Testis (tissue), 3 donors: ENCODE measurements around the gene CREB3L2. TPM values are rescaled to one million over a fixed set of nuclear protein-coding genes. Genes with fewer than 3 reads are reported as not detected.

Experiments
- DNase-seq: peaks from one replicate; pipeline ENCODE4 v3.0.0-alpha.2; 2019
- H3K27ac ChIP-seq, 2 donors: fragments of 200-600 bp; sonication (generic); one replicate each; pipeline ENCODE4 v1.5.1; 2019
- H3K27me3 ChIP-seq: fragments of 200-600 bp; sonication (generic); one replicate; pipeline ENCODE4 v1.5.1; 2019
- H3K36me3 ChIP-seq: fragments of 200-600 bp; sonication (generic); one replicate; pipeline ENCODE4 v1.5.1; 2017; ENCODE audit warnings: low read depth; ENCODE audit errors: missing control alignments
- H3K4me1 ChIP-seq: fragments of 200-600 bp; sonication (generic); one replicate; pipeline ENCODE4 v1.5.1; 2019
- H3K4me3 ChIP-seq, 2 donors: fragments of 200-600 bp; sonication (generic); one replicate each; pipeline ENCODE4 v1.5.1; 2017 to 2019
- H3K9me3 ChIP-seq: fragments of 200-600 bp; sonication (generic); one replicate; pipeline ENCODE4 v1.5.1; 2017
- POLR2A ChIP-seq: fragments of 450-650 bp; IDR thresholded peaks from one replicate; pipeline ENCODE4 v1.6.1; 2017; ENCODE audit warnings: antibody characterized with exemption, mild to moderate bottlenecking, moderate library complexity
- WGBS, 2 donors: methylation state at CpG; one replicate each; pipeline ENCODE4 v1.1.5; 2018; 5-methylcytosine and 5-hydroxymethylcytosine counted together
- intact Hi-C: fragments of 100-400 bp; cut with DNase I; formaldehyde crosslinking; loops from one replicate; pipeline ENCODE4 v1.15.1; 2023; ENCODE audit warnings: low total_unique reads
- polyA plus RNA-seq: library from polyadenylated mRNA; stranded (reverse); fragments of 350-450 nt; fragmentation: Illumina TruSeq; extraction: RNeasy Lipid Tissue Mini Kit (QIAGEN cat#74804); gene quantifications from one replicate; pipeline ENCODE4 v1.2.3, GENCODE V29; 2014; ENCODE audit warnings: low read depth, low replicate concordance; ENCODE audit not compliant: insufficient read depth
- total RNA-seq, 2 donors: library from RNA; depleted of rRNA; stranded (reverse); fragments of >200 nt; gene quantifications; one replicate each; pipeline ENCODE4 v1.2.3, GENCODE V29; 2016
- TF ChIP-seq, protein P1 (sequence below), 3 experiments: fragments of 450-650 bp in 2 of 3; fragments of 200-600 bp in 1 of 3; sonication (generic) in 1 of 3; IDR thresholded peaks; one replicate each; pipeline ENCODE4 v1.5.1; 2016 to 2019; ENCODE audit warnings: antibody characterized with exemption in 3 of 3, mild to moderate bottlenecking in 2 of 3, moderate library complexity in 1 of 3

Gene CREB3L2
- total and polyA plus RNA-seq, 3 donors from 2014 or later = 22.0 to 23.9 (median 23.4) TPM

DNA sequence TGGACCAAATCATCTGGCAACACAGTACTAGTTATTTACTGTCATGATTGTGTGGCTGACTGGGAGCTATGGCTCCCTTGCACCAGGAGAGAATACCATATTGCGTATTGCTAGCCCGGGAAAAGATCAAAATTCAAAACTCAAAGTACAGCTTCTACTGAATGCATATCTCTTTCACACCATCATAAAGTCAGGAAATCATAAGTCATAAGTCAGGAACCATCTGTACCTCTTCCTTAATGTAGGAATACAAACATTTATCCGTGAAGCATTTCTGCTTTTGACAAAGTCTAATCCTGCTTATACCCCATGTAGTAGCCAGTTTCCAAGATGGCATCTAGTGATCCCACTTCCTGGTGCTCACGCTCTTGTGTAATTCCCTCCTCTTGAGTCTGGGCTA lies 2.2 kb upstream of the CREB3L2 start:
- H3K4me3 ChIP-seq = no peak overlapping the region
- peaks cover 11% of the 10 kb centered on the region for H3K4me1 ChIP-seq
- H3K27me3 ChIP-seq = no peaks in the 10 kb centered on the region
- 93% methylated on average over 4 of the region's 4 CpGs for WGBS, 2 donors
- no peaks in the 10 kb centered on the region for H3K36me3 ChIP-seq
- no peak for DNase-seq
- H3K27ac ChIP-seq = no peak overlapping the region
- intact Hi-C loops = loop anchor here (10.0 kb wide), 1 partner anchor 349 kb away; no protein-coding TSS in a partner anchor
- H3K9me3 ChIP-seq = no peaks in the 10 kb centered on the region
- TF ChIP-seq, protein P1, sequence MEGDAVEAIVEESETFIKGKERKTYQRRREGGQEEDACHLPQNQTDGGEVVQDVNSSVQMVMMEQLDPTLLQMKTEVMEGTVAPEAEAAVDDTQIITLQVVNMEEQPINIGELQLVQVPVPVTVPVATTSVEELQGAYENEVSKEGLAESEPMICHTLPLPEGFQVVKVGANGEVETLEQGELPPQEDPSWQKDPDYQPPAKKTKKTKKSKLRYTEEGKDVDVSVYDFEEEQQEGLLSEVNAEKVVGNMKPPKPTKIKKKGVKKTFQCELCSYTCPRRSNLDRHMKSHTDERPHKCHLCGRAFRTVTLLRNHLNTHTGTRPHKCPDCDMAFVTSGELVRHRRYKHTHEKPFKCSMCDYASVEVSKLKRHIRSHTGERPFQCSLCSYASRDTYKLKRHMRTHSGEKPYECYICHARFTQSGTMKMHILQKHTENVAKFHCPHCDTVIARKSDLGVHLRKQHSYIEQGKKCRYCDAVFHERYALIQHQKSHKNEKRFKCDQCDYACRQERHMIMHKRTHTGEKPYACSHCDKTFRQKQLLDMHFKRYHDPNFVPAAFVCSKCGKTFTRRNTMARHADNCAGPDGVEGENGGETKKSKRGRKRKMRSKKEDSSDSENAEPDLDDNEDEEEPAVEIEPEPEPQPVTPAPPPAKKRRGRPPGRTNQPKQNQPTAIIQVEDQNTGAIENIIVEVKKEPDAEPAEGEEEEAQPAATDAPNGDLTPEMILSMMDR (IDR thresholded peaks at IDR 0.05) = no peak
- TF ChIP-seq POLR2A = no peak

DNA sequence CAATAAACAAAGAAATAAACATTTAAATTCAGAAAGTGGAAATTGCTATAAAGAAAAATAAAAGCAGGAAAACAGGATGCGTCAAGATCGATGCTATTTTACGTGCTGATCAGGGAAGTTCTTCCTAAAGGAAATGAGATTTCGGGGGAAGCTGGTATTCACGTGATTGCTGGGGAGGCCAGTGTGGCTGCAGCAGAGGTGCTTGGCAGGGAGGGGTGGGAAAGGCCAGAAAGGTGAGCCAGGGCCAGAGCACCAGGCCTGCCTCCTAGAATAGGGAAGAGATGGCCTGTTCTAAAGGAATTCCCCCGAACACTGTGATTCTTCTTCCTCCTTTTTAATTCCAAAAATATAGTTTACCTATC lies 923 bp upstream of the CREB3L2 start:
- no peak for DNase-seq
- Histone ChIP-seq H3K36me3 (no peaks in the 10 kb centered on the region), H3K9me3 (no peaks in the 10 kb centered on the region), H3K27ac (peak overlapping the region in 1 of 2 donors; percentile 17), H3K4me3 (peak overlapping the region in 1 of 2 donors; percentile 6), H3K27me3 (no peaks in the 10 kb centered on the region), H3K4me1 (peaks cover 12% of the 10 kb centered on the region)
- intact Hi-C loops = loop anchor here (10.0 kb wide), 1 partner anchor 348 kb away; no protein-coding TSS in a partner anchor
- 42 to 43% methylated on average over 6 of the region's 6 CpGs for WGBS, 2 donors
- TF ChIP-seq POLR2A = no peak
- TF ChIP-seq, protein P1 (IDR thresholded peaks at IDR 0.05) = no peak

DNA sequence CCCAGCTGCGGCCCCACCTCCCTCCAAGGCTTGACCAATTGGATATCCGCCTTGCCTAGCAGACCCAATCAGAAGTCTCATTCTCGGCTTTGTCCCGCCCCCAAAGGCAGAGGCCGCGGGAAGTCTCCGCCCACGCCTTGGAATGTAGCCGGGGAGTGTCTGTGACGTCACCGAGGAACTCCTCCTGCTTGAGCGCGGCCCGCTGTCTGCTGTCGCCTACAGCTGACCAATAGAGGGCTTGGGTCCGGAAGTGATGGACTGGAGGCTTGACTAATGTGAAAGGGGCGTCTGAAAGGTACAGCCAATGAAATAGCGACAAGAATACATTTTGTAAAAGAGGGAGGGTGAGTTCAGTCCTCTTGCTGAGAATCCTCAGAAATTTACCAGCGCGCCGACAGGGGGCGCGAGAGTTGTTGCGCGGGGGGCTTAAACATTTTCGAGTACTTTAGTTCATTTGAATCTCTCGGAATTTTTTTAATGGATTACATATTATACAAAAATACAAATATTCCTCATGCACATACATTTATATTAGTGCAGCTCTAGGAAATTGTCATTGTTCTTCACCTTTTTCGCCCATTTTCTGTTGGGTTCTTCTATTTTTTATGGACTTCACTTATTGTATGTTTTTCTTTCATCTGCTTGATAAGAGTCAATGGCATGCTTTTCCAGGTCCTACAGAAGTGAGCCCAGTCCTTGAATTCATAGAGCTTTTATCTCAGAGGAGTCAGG lies 376 bp upstream of the CREB3L2 start:
- H3K9me3 ChIP-seq = no peaks in the 10 kb centered on the region
- peak overlapping the region; percentile 82 to 96 for H3K4me3 ChIP-seq
- peak overlapping the region; percentile 94 for H3K27ac ChIP-seq
- peak; percentile 99 for DNase-seq
- WGBS, 2 donors = 2% methylated on average over 26 to 28 of the region's 28 CpGs
- H3K36me3 ChIP-seq = no peaks in the 10 kb centered on the region
- peaks cover 12% of the 10 kb centered on the region for H3K4me1 ChIP-seq
- intact Hi-C loops = loop anchor here (10.0 kb wide), 1 partner anchor 347 kb away; no protein-coding TSS in a partner anchor
- TF ChIP-seq POLR2A = no peak
- TF ChIP-seq, protein P1 (IDR thresholded peaks at IDR 0.05) = peak; percentile 94 to 97 (median 96)
- H3K27me3 ChIP-seq = no peaks in the 10 kb centered on the region

DNA sequence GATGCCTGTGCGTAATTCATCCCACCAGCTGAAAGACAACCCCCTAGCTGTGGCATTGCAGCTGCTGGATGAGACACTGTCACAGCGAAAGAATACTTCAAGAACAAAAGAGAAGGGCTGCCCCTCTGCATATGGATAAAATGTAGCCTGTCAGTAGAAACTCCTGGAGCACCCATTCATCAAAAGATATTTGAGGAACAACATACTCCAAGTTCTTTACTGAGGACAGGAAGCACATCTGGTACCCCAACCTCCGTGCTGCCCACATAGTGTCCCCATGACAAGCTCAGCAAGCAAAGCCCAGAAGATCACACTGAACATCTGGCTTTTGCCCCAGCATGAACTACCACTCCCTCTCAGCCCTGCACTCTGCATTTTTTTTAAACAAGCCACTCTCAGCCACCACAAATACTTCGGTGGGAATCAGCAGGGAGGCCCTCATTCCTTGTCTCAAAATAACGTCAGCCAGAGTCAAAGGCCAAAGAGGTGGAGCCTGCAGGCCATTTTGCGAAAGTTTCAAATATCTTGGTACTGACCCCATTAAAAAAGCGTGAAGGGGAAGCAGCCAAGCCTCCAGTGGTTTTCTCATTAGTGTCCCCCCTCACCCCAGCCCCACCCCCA lies 1.7 kb downstream of the CREB3L2 start:
- Histone ChIP-seq H3K27me3 (no peaks in the 10 kb centered on the region), H3K4me3 (peak overlapping the region; percentile 82 to 96), H3K36me3 (no peaks in the 10 kb centered on the region), H3K9me3 (no peaks in the 10 kb centered on the region), H3K4me1 (peaks cover 21% of the 10 kb centered on the region), H3K27ac (peak overlapping the region; percentile 27 to 94)
- TF ChIP-seq POLR2A = no peak
- TF ChIP-seq, protein P1 (IDR thresholded peaks at IDR 0.05) = no peak
- WGBS, 2 donors = 7 to 8% methylated on average over 6 to 7 of the region's 7 CpGs
- peak; percentile 57 for DNase-seq
- intact Hi-C loops = loop anchor here (10.0 kb wide), 1 partner anchor 345 kb away; no protein-coding TSS in a partner anchor
